Measurements from ENCODE around the gene ASB13.

- no peak for TF ChIP-seq POLR2A (IDR thresholded peaks at IDR 0.05; ENCODE audit: low read length)
- no peak for TF ChIP-seq GATA1 (IDR thresholded peaks at IDR 0.05; ENCODE audit: low read depth, low read length)
Observed at GRCh38 chr10:5604961-5605360, 61.4 kb downstream of the ASB13 start.

Measured in erythroblast (primary cell).